ENCODE results near the gene TOR1AIP2. TPM values are rescaled to one million over a fixed set of nuclear protein-coding genes. Genes with fewer than 3 reads are reported as not detected.

Gene TOR1AIP2
- polyA plus RNA-seq, 1 experiment: 17.4 TPM

DNA sequence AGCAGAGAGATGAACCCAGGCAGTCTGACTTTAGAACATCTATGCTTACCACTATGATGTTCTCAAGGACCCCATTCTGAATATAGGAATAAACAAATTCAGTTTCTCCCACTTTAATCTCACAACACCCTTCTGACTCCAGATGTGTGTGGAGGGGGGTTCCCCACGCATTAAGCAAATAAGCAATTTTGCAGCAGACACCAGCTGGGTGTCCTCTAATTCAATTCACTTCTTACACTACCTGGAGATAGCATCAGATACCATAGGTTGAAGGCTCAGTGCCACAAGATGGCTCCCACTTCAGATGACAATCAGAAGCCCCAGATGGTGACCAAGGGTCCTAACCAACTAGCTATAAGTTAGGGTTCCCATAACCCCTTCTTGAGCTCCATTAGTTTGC lies 46.7 kb upstream of the TOR1AIP2 start:
- CTCF ChIA-PET: interaction anchor here (0.6 kb wide), 1 partner anchor 29 kb away, joined by 3 read pairs; no protein-coding TSS in a partner anchor
- TF ChIP-seq, protein P1, sequence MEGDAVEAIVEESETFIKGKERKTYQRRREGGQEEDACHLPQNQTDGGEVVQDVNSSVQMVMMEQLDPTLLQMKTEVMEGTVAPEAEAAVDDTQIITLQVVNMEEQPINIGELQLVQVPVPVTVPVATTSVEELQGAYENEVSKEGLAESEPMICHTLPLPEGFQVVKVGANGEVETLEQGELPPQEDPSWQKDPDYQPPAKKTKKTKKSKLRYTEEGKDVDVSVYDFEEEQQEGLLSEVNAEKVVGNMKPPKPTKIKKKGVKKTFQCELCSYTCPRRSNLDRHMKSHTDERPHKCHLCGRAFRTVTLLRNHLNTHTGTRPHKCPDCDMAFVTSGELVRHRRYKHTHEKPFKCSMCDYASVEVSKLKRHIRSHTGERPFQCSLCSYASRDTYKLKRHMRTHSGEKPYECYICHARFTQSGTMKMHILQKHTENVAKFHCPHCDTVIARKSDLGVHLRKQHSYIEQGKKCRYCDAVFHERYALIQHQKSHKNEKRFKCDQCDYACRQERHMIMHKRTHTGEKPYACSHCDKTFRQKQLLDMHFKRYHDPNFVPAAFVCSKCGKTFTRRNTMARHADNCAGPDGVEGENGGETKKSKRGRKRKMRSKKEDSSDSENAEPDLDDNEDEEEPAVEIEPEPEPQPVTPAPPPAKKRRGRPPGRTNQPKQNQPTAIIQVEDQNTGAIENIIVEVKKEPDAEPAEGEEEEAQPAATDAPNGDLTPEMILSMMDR (IDR thresholded peaks at IDR 0.05; ENCODE audit: insufficient read depth, low read depth, low read length): no peak
- Histone ChIP-seq H3K27me3 (ENCODE audit: control insufficient read depth, insufficient read depth, low read length) (no peaks in the 10 kb centered on the region), H3K36me3 (ENCODE audit: control insufficient read depth, insufficient read depth, low read length) (no peaks in the 10 kb centered on the region), H3K4me3 (ENCODE audit: low read depth, low read length) (no peak overlapping the region)
- POLR2A ChIA-PET: no interaction called here
- DNase-seq (ENCODE audit: low read depth): no peak

DNA sequence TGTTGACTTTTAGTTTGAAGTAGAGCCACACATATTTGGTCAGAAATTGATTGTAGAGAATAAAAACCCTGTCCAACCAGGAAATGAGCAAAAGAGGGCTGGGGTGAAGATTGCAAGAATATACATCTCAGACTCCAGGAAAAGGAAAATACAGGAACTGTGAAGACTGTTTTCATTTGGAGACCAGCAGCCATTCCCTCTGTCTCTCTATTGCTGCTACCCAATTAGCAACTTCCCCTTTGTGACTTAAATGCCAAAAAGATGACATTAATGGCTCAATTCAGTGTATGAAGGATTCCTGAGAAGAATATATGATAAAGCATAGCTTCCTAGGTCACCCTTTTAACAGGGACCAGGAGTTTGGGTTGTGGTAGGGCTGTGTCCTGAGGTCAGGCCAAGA lies 45.4 kb upstream of the TOR1AIP2 start:
- ChIA-PET POLR2A (no interaction called here), CTCF (interaction anchor here (1.2 kb wide), 1 partner anchor 113 kb away, joined by 3 read pairs; no protein-coding TSS in a partner anchor)

DNA sequence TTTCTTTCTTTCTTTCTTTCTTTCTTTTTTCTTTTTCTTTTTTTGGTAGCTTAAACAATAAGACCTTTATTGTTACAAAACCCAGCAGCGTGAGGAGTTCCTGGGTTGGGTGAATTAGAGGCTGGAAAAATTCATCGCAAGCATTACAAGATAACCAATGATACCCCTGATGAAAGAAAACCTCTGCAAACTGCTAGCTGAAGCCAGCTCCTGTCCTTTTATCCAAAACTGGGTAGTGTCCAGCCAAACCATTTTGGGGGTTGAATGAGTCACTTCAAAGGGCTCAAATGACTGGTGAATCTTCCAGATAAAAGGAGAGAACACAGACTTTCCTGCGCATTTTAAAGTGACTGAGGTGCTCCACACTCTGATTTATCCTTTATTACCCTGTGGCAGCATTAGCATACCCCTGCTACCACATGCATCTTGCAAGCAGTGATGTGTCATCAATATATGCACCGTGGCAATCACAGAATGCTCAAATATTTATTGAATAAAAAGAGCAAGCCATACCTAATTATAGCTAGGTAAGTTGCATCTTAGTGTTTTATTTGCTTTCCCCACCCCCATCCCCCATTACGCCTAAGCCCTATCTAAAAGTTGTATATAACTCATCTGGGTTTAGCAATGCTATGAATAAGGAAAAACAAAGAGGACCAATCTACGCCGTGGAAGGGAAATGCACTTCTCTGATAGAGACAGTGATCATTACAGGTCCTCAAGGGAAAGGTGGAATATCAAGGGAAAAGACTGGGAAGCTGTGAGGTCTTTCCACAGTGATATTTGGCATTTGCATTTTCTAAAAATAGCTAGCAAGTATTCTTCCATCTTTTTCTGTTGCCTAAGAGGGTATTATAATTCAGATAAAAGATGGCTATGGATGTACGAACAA lies 44.6 kb upstream of the TOR1AIP2 start:
- peaks cover 1% of the 10 kb centered on the region; the same call in 1 of the 2 replicates for H3K36me3 ChIP-seq (ENCODE audit: control insufficient read depth, insufficient read depth, low read length)
- H3K4me3 ChIP-seq (ENCODE audit: low read depth, low read length): no peak overlapping the region
- CTCF ChIA-PET: interaction anchor here (0.6 to 1.2 kb wide), 4 partner anchors 15 to 211 kb away, joined by 3 read pairs; no protein-coding TSS in a partner anchor
- H3K27me3 ChIP-seq (ENCODE audit: control insufficient read depth, insufficient read depth, low read length): no peaks in the 10 kb centered on the region
- POLR2A ChIA-PET: interaction anchor here (0.6 kb wide), 1 partner anchor 28 kb away, joined by 4 read pairs; no protein-coding TSS in a partner anchor
- TF ChIP-seq, protein P1 (IDR thresholded peaks at IDR 0.05; ENCODE audit: insufficient read depth, low read depth, low read length): no peak
- no peak for DNase-seq (ENCODE audit: low read depth)

More for the DNA sequence above, 45.4 kb upstream of the TOR1AIP2 start:
- 0 out of 2 replicates have a peak, but pooled peaks cover under 1% of the 10 kb centered on the region for H3K36me3 ChIP-seq (ENCODE audit: control insufficient read depth, insufficient read depth, low read length)
- no peak overlapping the region for H3K4me3 ChIP-seq (ENCODE audit: low read depth, low read length)
- no peaks in the 10 kb centered on the region for H3K27me3 ChIP-seq (ENCODE audit: control insufficient read depth, insufficient read depth, low read length)
- TF ChIP-seq, protein P1 (IDR thresholded peaks at IDR 0.05; ENCODE audit: insufficient read depth, low read depth, low read length): no peak
- DNase-seq (ENCODE audit: low read depth): no peak

DNA sequence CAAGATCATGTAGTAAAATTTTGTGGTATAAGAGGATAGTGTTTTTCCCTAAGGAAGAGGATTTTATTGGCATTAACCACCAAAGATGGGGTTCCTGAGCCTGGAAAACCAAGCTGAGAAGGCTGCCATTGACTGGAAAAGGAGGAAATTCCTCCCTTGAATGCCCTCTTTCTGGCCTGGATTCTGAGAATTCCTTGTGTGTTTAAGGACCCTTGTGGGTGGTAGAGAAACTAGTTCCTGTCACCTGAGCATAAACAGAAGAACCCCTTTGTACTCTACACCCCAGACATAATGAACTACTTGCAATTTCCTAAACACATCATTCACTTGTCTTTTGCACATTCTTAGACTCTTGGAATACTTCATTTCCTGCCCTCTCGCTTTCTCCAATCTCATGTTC lies 43.9 kb upstream of the TOR1AIP2 start:
- peaks cover 1% of the 10 kb centered on the region; the same call in 1 of the 2 replicates for H3K36me3 ChIP-seq (ENCODE audit: control insufficient read depth, insufficient read depth, low read length)
- TF ChIP-seq, protein P1 (IDR thresholded peaks at IDR 0.05; ENCODE audit: insufficient read depth, low read depth, low read length): no peak
- CTCF ChIA-PET: interaction anchor here (1.0 kb wide), 1 partner anchor 16 kb away, joined by 3 read pairs; no protein-coding TSS in a partner anchor
- H3K4me3 ChIP-seq (ENCODE audit: low read depth, low read length): no peak overlapping the region
- DNase-seq (ENCODE audit: low read depth): no peak
- no peaks in the 10 kb centered on the region for H3K27me3 ChIP-seq (ENCODE audit: control insufficient read depth, insufficient read depth, low read length)
- POLR2A ChIA-PET: interaction anchor here (0.6 kb wide), 1 partner anchor 27 kb away, joined by 4 read pairs; no protein-coding TSS in a partner anchor
